WI38 (cell line): ENCODE results near the gene SRXN1.

Experiments
- H3K4me3 ChIP-seq: 2 replicates; pipeline ENCODE4 v1.5.1; 2011; ENCODE audit warnings: low read depth, mild to moderate bottlenecking, control low read depth, low read length
- CTCF ChIP-seq: IDR thresholded peaks from 2 replicates; pipeline ENCODE4 v1.5.1; 2012; ENCODE audit warnings: low read depth, mild to moderate bottlenecking, control low read depth, low read length

The SRXN1 gene

GRCh38 chr20:673603-674001 lies 20.6 kb upstream of the SRXN1 start:
- TF ChIP-seq CTCF: no peak

GRCh38 chr20:672963-673602 lies 20.1 kb upstream of the SRXN1 start:
- TF ChIP-seq CTCF: no peak
- no peak overlapping the region for H3K4me3 ChIP-seq

More at GRCh38 chr20:673603-674001, 20.6 kb upstream of the SRXN1 start:
- no peak overlapping the region for H3K4me3 ChIP-seq

GRCh38 chr20:671252-672030 lies 18.4 kb upstream of the SRXN1 start:
- H3K4me3 ChIP-seq: no peak overlapping the region
- TF ChIP-seq CTCF: no peak

- H3K4me3 ChIP-seq: no peak overlapping the region
- no peak for TF ChIP-seq CTCF
Observed at GRCh38 chr20:669573-669972, 16.6 kb upstream of the SRXN1 start.

- no peak for TF ChIP-seq CTCF
- no peak overlapping the region for H3K4me3 ChIP-seq
Observed at GRCh38 chr20:668638-669037, 15.6 kb upstream of the SRXN1 start.

- no peak for TF ChIP-seq CTCF
- no peak overlapping the region for H3K4me3 ChIP-seq
Observed at GRCh38 chr20:668050-668449, 15.1 kb upstream of the SRXN1 start.

GRCh38 chr20:667351-668034 lies 14.5 kb upstream of the SRXN1 start:
- TF ChIP-seq CTCF: peak; percentile 88
- no peak overlapping the region for H3K4me3 ChIP-seq
